ENCODE results near the gene NEU1.

NEU1 gene

GRCh38 chr6:31861919-31862343, 690 bp downstream of the NEU1 start:
- TF ChIP-seq CTCF (IDR thresholded peaks at IDR 0.05) = no peak

- no peak for TF ChIP-seq CTCF (IDR thresholded peaks at IDR 0.05)
These were observed 1.5 kb downstream of the NEU1 start for GRCh38 chr6:31861150-31861549.

GRCh38 chr6:31860349-31860748, 2.3 kb downstream of the NEU1 start:
- TF ChIP-seq CTCF (IDR thresholded peaks at IDR 0.05) = no peak

GRCh38 chr6:31859923-31860322, 2.7 kb downstream of the NEU1 start:
- no peak for TF ChIP-seq CTCF (IDR thresholded peaks at IDR 0.05)

- no peak for TF ChIP-seq CTCF (IDR thresholded peaks at IDR 0.05)
These were observed 3.9 kb downstream of the NEU1 start for GRCh38 chr6:31858707-31859106.

GRCh38 chr6:31851485-31851832, 11.2 kb downstream of the NEU1 start:
- no peak for TF ChIP-seq CTCF (IDR thresholded peaks at IDR 0.05)

- TF ChIP-seq CTCF (IDR thresholded peaks at IDR 0.05) = no peak
These were observed 11.7 kb downstream of the NEU1 start for GRCh38 chr6:31850765-31851484.
